ENCODE measurements around the gene SPTLC1.

Gene SPTLC1

GRCh38 chr9:92122061-92122460, 6.8 kb upstream of the SPTLC1 start:
- H3K4me1 ChIP-seq (ENCODE audit: insufficient read depth, low read length, severe bottlenecking): no peaks in the 10 kb centered on the region
- H3K9me2 ChIP-seq (ENCODE audit: low read depth, low read length): no peaks in the 10 kb centered on the region
- H3K4me3 ChIP-seq (ENCODE audit: low read depth, low read length, poor library complexity, severe bottlenecking): no peak overlapping the region
- no peak overlapping the region for H3K9ac ChIP-seq (ENCODE audit: low read length)
- no peaks in the 10 kb centered on the region for H3F3A ChIP-seq (ENCODE audit: insufficient read depth, low read length)
- H3K27me3 ChIP-seq (ENCODE audit: insufficient read depth, low read length): no peaks in the 10 kb centered on the region
- H3K27ac ChIP-seq (ENCODE audit: low read depth, low read length, poor library complexity, severe bottlenecking): no peak overlapping the region
- H2AFZ ChIP-seq (ENCODE audit: low read length): no peak overlapping the region
- H3K79me2 ChIP-seq (ENCODE audit: insufficient read depth, low read length): no peaks in the 10 kb centered on the region
- H3K4me2 ChIP-seq (ENCODE audit: low read length): no peak overlapping the region
- H3K36me3 ChIP-seq (ENCODE audit: insufficient read depth, low read length): no peaks in the 10 kb centered on the region
- no peaks in the 10 kb centered on the region for H3K9me3 ChIP-seq (ENCODE audit: low read length)
- no peak for TF ChIP-seq CTCF (IDR thresholded peaks at IDR 0.05; ENCODE audit: low read length)
- TF ChIP-seq EZH2 (IDR thresholded peaks at IDR 0.05; ENCODE audit: borderline replicate concordance, low read length): no peak
- no peaks in the 10 kb centered on the region for H4K20me1 ChIP-seq (ENCODE audit: insufficient read depth, low read length)

GRCh38 chr9:92121265-92121664, 6.1 kb upstream of the SPTLC1 start:
- H3K9me2 ChIP-seq (ENCODE audit: low read depth, low read length): no peaks in the 10 kb centered on the region
- no peak overlapping the region for H3K4me2 ChIP-seq (ENCODE audit: low read length)
- H2AFZ ChIP-seq (ENCODE audit: low read length): no peak overlapping the region
- H4K20me1 ChIP-seq (ENCODE audit: insufficient read depth, low read length): no peaks in the 10 kb centered on the region
- no peaks in the 10 kb centered on the region for H3K79me2 ChIP-seq (ENCODE audit: insufficient read depth, low read length)
- no peak overlapping the region for H3K9ac ChIP-seq (ENCODE audit: low read length)
- peaks cover under 1% of the 10 kb centered on the region for H3K4me1 ChIP-seq (ENCODE audit: insufficient read depth, low read length, severe bottlenecking)
- no peak overlapping the region for H3K27ac ChIP-seq (ENCODE audit: low read depth, low read length, poor library complexity, severe bottlenecking)
- H3F3A ChIP-seq (ENCODE audit: insufficient read depth, low read length): no peaks in the 10 kb centered on the region
- no peaks in the 10 kb centered on the region for H3K9me3 ChIP-seq (ENCODE audit: low read length)
- no peaks in the 10 kb centered on the region for H3K27me3 ChIP-seq (ENCODE audit: insufficient read depth, low read length)
- H3K4me3 ChIP-seq (ENCODE audit: low read depth, low read length, poor library complexity, severe bottlenecking): no peak overlapping the region
- no peaks in the 10 kb centered on the region for H3K36me3 ChIP-seq (ENCODE audit: insufficient read depth, low read length)
- no peak for TF ChIP-seq CTCF (IDR thresholded peaks at IDR 0.05; ENCODE audit: low read length)
- no peak for TF ChIP-seq EZH2 (IDR thresholded peaks at IDR 0.05; ENCODE audit: borderline replicate concordance, low read length)

DNA sequence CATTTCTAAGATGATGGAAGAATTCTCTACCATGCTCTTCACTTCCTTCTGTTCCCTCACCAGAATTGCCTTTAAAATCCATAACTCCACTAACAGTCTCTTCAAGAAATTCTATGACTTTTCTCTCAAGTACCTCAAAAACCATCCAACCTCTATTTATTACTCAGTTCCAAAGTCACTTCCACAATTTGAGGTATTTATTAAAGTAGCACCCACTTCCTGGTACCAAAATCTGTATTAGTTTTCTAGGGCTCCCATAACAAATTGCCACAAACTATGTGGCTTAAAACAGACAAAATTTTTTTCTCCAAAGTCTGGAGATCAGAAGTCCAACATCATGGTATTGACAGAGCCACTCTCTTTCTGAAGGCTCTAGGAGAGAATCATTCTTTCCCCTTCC, 4.9 kb upstream of the SPTLC1 start:
- no peaks in the 10 kb centered on the region for H3K79me2 ChIP-seq (ENCODE audit: insufficient read depth, low read length)
- H3K4me3 ChIP-seq (ENCODE audit: low read depth, low read length, poor library complexity, severe bottlenecking): no peak overlapping the region
- H3F3A ChIP-seq (ENCODE audit: insufficient read depth, low read length): no peaks in the 10 kb centered on the region
- no peak overlapping the region for H2AFZ ChIP-seq (ENCODE audit: low read length)
- no peaks in the 10 kb centered on the region for H3K9me3 ChIP-seq (ENCODE audit: low read length)
- no peaks in the 10 kb centered on the region for H4K20me1 ChIP-seq (ENCODE audit: insufficient read depth, low read length)
- H3K9ac ChIP-seq (ENCODE audit: low read length): no peak overlapping the region
- no peaks in the 10 kb centered on the region for H3K27me3 ChIP-seq (ENCODE audit: insufficient read depth, low read length)
- no peak overlapping the region for H3K4me2 ChIP-seq (ENCODE audit: low read length)
- TF ChIP-seq EZH2 (IDR thresholded peaks at IDR 0.05; ENCODE audit: borderline replicate concordance, low read length) (no peak), CTCF (IDR thresholded peaks at IDR 0.05; ENCODE audit: low read length) (no peak)
- peaks cover 6% of the 10 kb centered on the region for H3K4me1 ChIP-seq (ENCODE audit: insufficient read depth, low read length, severe bottlenecking)
- H3K9me2 ChIP-seq (ENCODE audit: low read depth, low read length): no peaks in the 10 kb centered on the region
- no peaks in the 10 kb centered on the region for H3K36me3 ChIP-seq (ENCODE audit: insufficient read depth, low read length)
- no peak overlapping the region for H3K27ac ChIP-seq (ENCODE audit: low read depth, low read length, poor library complexity, severe bottlenecking)
